22Rv1 (cell line): Measurements from ENCODE around the gene SARS1.

Experiments used
- ZFX ChIP-seq: fragments of 450-650 bp; IDR thresholded peaks from 2 replicates; pipeline ENCODE4 v1.6.1; 2017; ENCODE audit warnings: antibody characterized with exemption, borderline replicate concordance
- TF ChIP-seq, protein P1 (sequence below): fragments of 450-650 bp; IDR thresholded peaks from 2 replicates; pipeline ENCODE4 v1.5.1; 2017; ENCODE audit warnings: mild to moderate bottlenecking

DNA sequence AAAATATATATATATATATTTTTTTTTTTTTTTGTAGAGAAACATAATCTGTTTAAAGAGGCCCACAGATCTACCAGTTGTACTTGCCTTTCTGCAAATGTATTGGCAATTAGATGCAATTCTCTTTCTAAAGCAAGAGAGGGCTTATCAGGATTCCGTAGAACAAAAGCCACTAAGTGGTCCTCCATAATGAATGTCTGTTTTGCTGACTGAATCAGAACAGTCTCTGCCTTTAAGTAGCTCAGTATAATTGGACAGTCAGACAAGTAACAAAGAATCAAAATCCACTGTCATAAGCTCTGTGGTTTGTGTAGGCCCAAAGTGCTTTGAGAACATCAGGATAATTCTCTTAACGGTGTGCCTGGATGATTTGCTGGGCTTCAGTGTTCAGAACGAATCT is 17.3 kb downstream of the SARS1 start:
- TF ChIP-seq, protein P1, sequence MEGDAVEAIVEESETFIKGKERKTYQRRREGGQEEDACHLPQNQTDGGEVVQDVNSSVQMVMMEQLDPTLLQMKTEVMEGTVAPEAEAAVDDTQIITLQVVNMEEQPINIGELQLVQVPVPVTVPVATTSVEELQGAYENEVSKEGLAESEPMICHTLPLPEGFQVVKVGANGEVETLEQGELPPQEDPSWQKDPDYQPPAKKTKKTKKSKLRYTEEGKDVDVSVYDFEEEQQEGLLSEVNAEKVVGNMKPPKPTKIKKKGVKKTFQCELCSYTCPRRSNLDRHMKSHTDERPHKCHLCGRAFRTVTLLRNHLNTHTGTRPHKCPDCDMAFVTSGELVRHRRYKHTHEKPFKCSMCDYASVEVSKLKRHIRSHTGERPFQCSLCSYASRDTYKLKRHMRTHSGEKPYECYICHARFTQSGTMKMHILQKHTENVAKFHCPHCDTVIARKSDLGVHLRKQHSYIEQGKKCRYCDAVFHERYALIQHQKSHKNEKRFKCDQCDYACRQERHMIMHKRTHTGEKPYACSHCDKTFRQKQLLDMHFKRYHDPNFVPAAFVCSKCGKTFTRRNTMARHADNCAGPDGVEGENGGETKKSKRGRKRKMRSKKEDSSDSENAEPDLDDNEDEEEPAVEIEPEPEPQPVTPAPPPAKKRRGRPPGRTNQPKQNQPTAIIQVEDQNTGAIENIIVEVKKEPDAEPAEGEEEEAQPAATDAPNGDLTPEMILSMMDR: no peak
- no peak for TF ChIP-seq ZFX
